Dermis blood vessel endothelial cell (primary cell): ENCODE data around the gene UNC5CL. TPM values are rescaled to one million over a fixed set of nuclear protein-coding genes. Genes with fewer than 3 reads are reported as not detected.
A peak's percentile ranks its signal among the peaks of the same experiment; 100 is the strongest.

Source experiments
- DNase-seq: peaks from one replicate; pipeline ENCODE4 v3.0.0; 2010
- total RNA-seq: library from RNA; depleted of rRNA; stranded (reverse); fragments of >200 nt; gene quantifications from 2 replicates; pipeline ENCODE4 v1.2.3, GENCODE V29; 2014

The UNC5CL gene
- total RNA-seq, 1 donor from 2014 or later, result 0.17 TPM

GRCh38 chr6:41063884-41064285 is 24.9 kb upstream of the UNC5CL start:
- DNase-seq, result no peak

GRCh38 chr6:41062056-41062455 is 23.0 kb upstream of the UNC5CL start:
- DNase-seq, result no peak

GRCh38 chr6:41061196-41061726 is 22.2 kb upstream of the UNC5CL start:
- no peak for DNase-seq

GRCh38 chr6:41059556-41059955 is 20.5 kb upstream of the UNC5CL start:
- DNase-seq, result no peak

DNA sequence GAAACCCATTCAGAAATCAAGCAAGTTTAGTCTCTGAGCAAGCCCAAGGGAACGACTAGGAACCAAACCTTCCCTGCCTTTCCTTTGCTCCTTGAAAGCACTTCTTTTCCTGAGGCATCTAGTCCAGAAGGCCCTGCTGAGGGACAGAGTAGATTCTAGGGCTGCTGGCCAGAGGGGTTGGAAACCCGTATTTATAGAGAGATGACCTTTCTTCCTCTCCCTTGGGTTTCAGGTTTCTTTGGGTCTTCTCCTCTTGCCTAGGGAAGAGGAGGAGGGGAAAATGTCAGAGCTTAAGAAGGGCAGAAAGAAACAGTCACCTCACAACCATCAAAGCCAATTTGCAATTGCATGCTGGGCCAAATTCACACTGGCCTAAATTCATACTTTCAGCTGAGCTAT is 19.8 kb upstream of the UNC5CL start:
- no peak for DNase-seq

- no peak for DNase-seq
Observed at GRCh38 chr6:41056768-41057490, 17.9 kb upstream of the UNC5CL start.

DNA sequence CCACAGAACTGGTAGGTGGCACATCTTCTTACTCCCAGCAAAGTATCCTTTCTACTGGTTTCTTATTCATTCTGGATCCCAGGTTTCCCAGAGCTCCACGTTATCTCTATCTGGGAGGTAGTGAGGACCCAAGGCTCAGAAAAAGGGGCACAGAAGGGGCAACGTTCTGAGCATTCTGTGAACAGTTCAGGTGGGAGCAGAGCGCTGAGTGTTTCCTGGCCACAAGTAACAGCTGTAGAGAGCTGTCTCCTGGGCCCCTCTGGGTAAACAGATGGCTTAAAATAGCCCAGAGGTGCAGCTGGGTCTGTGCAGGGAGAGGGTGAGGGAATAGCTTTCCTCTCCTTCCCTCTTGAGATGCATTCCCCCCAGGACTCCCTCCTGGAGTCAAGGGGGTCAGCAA is 16.1 kb upstream of the UNC5CL start:
- no peak for DNase-seq

DNA sequence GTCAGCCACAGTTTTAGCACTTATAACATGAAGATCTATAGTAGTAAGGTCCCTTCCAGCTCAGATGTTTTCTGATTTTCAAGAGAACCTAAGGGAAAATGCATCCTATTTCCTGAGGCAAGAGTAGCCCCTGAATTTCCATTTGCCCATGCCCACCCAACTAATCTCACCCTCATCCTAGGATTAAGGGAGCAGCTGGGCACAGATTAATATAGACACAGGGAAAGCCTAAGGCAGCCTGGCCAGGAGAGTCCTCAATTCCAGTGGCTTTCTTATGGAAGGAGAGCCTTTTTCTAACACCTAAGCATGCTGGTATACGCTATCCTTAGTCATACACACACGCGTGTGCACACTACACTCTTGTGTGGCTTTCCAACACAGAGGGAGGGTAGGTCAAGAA is 15.5 kb upstream of the UNC5CL start:
- no peak for DNase-seq

DNA sequence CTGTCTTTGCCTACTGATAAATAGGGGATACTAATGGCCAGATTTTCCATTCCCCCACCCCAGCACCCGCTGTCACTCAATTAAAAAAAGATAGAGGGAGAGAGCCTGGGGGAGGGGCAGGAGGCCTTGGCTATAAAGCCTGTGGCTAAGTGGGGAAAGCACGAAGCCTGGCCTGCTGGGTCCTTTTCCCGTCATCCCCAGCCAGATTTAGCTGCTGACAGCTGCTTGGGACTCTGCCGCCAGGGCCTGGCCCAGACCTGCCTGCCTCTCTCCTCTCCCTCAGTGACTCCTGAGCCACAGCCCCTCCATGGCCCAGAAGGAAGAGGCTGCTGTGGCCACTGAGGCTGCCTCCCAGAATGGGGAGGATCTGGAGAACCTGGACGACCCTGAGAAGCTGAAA is 14.0 kb upstream of the UNC5CL start, which contains the start of gene APOBEC2:
APOBEC2 (plus strand) TSS at position 162 of the 400 bp plus-strand sequence; CDS start at position 308, 146 bp downstream.
- DNase-seq, result no peak

GRCh38 chr6:41051873-41052272 is 12.9 kb upstream of the UNC5CL start:
- no peak for DNase-seq

GRCh38 chr6:41050536-41050935 is 11.5 kb upstream of the UNC5CL start:
- no peak for DNase-seq

DNA sequence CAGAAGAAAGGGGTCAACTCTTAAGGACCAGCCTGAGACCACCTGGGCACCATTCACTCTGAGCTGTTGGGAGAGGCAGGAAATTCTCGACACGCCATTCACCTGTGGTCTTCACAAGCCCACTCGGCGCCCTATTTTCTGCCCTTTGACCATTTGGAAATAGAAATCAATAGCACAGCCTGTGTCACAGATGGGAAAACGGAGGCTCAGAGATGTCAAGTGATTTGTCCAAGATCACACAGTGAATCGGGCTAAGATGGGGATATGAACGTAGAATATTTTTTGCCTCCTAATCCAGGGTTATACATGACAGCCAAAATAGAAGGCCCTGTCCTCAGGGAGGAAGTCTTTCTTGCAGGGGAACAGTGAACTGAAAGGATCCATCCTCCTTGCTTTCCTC is 10.9 kb upstream of the UNC5CL start:
- DNase-seq, result no peak

DNA sequence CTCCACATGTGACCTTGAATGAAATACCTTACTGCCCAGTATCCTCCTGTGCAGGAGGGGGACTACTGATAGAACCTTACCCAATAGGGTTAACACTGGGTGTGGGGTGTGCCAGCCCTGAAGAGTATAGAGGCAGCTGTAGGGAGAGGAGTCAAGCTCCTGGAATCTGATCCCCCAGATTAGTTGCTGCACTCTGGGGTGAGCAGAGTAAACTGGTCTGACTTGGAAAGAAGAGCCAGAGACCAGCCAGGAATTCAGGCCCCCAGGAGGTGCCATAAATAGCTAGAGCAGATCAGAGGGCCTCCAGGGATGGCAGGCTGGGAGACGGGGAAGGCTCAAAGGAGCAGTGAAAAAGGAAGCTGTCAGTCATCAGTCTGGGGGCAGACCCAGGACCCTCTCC is 10.5 kb upstream of the UNC5CL start:
- DNase-seq, result no peak

DNA sequence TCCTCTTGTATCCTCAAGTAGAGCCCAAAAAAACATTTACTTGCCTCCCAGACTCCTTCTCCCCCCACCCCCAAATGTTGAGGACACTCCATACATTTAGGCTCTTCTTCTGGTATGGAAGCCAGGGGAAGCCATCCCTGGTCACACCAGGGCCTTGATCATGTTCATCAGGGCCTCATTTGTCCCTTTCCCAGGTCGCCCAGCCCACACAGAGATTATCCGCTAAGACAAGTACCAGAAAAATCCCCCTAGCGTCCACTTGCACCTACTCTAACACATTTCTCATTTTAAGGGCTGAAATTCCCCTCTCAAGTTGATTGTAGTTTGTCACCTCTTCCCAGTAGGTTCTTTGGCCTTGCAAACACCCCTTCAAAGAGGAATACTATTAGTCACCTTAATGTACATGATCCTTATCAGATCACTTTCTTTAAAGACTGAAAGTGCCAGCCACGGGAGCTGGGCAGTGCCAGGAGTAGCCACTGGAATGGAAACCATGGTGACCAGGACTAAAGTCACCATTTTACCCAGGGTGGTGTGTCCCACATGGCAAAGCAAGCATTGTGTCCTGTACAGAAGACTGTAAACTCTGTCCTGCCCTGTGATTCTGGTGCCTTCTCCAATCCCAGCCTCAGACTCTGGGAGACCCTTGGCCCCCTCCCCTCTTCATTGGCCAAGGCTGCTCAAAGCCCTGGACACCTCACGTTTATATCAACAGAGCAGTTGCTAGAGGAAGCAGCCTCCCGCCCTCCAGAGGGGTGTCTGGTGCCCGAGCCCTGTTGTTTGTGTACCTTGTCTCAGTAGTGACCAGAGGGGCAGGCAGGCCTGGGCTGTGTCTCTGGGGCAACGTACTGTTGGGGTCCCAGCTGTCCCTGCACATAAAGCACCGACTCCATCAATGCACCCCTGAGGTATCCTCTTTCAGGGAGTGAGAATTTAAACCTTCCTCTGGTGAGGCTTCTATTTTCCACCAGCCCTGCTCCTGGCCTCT is 9.0 kb upstream of the UNC5CL start:
- no peak for DNase-seq

- no peak for DNase-seq
Observed at GRCh38 chr6:41047306-41047705, 8.3 kb upstream of the UNC5CL start.

DNA sequence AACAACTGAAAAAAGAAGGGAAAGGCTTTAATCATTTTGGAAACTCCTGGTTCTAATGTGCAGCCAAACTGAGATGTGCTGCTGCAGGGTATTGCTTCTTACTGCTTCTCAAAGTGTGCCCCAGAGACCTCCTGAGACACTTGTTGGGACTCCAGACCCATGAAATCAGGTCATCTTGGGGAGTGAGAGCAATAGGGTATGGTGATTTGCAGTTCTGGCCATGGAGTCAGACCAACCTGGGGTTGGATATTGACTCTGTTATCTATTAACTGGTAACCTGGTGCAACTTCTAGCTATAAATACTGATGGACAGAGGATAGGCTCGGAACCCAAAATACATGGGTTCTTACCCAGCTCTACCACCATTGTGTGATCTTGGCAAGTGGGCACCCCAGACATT is 7.1 kb upstream of the UNC5CL start:
- no peak for DNase-seq

DNA sequence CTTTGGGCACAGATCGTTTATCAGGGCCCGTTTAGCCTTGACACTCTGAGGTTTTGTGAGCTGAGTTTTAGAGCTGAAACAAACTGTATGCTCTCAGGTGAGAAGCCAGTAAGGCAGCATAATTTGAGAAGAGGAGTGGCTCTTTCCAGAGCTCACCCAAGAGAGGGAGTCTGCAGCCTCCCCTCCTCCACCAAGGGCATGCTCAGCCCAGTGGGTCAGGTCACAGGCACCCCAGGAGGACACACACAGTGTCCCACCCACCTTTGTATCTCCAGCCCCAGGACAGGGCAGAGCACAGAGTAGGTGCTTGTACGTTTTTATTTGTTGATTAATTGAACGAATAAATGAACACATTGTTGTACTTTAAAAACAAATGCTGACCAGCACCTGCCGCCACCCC is 6.6 kb upstream of the UNC5CL start:
- DNase-seq, result no peak

GRCh38 chr6:41043151-41043550 is 4.1 kb upstream of the UNC5CL start:
- no peak for DNase-seq

DNA sequence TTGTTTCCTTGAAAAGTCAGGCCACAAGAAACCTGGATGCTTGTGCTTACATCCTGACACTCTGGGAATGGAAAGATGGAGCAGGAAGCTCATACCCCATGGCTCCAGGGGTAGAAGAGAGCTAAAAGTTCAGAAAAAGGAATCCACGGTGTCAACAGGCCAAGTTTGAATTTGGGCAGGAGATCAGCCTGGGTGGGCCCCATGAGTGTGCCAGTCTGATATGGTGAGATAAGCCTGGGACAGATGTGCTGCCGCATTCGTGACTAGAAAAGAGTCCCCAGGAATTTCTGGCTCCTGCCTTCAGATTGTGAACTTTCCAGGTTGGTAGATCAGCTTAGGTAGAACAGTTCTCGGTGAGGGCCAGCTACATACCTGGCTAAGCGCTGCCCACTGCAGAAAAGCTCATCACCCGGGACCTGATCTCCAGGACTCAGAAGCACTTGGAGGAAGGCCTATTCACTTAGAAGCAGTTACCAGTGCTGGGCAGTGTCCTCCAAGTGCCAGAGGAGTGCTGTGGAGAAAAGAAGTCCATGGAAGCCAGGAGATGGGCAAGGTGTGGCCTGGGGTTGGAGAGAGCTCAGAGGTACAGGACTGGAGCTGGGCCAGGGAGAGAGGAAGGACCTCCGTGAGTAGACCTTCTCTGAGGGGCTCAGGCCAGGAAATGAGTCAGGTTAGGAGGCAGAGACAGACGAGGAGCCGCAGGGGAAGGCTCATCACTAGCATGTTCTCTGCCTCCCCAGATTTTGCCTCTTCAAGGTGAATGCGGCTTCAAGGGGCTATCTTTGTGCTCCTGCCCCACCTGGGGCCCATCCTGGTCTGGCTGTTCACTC is 3.4 kb upstream of the UNC5CL start, which contains the start of gene TSPO2:
TSPO2 (plus strand) TSS at position 242 of the 830 bp plus-strand sequence; CDS start at position 761, 519 bp downstream.
- DNase-seq, result no peak

GRCh38 chr6:41040940-41041536 is 2.0 kb upstream of the UNC5CL start:
- DNase-seq, result no peak

DNA sequence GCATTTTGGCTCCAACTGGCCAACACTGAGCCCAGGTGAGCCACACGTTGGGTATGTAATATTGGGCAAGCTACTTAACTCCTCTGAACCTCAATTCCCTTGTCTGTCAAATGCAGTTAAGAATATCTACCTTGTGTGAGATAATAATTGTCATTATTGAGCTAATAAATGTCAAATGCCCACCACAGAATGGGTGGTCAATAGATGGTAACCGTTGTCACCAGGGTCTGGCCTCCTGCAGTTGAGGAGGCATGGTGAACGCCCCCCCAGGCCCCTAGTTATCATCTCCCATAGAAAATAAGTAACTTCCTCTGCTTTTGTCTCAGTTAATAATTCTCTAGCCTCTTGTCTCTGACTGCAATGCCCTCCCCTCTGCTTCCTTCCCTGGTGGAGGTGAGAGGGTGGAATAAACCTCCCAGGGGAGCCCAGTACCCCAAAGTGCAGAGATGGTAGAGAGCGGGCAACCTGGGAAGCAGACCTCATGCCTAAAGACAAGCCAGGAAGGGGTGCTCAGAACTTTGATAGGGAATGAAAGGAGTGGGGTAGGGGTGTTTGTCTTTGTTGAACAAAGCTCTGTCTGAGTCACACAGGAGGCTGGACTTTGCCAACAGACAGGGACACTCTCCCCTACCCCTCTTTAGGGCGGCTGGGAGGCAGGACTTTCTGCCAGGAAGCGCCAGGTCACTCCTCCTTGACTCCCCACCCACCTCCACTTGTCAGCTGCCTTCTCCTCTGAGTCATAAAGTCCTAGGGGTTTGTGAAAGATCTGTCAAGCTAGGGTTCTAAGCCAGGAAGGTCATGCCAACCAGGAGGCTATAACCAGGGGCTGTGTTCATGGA is 1.3 kb upstream of the UNC5CL start:
- peak; percentile 10 for DNase-seq
